GM23248 (cell line): ENCODE results near the gene CEP63. TPM values are rescaled to one million over a fixed set of nuclear protein-coding genes. Genes with fewer than 3 reads are reported as not detected.

Experiments used
- DNase-seq: peaks from one replicate; pipeline ENCODE4 v3.0.0-alpha.2; 2015
- H2AFZ ChIP-seq: fragments of 200-600 bp; sonication (generic); 2 replicates; pipeline ENCODE4 v1.6.1; 2016; ENCODE audit warnings: antibody characterized with exemption
- H3F3A ChIP-seq: fragments of 200-600 bp; sonication (generic); 2 replicates; pipeline ENCODE4 v1.6.1; 2016; ENCODE audit warnings: mild to moderate bottlenecking, antibody characterized with exemption, mixed run types; ENCODE audit not compliant: insufficient read depth
- H3K27ac ChIP-seq: fragments of 200-600 bp; sonication (generic); 2 replicates; pipeline ENCODE4 v1.5.1; 2016; ENCODE audit warnings: mild to moderate bottlenecking
- H3K27me3 ChIP-seq: fragments of 200-600 bp; sonication (generic); replicated peaks from 2 replicates; pipeline ENCODE4 v1.6.1; 2016; ENCODE audit warnings: mild to moderate bottlenecking; ENCODE audit not compliant: insufficient read depth
- H3K36me3 ChIP-seq: fragments of 200-600 bp; sonication (generic); 2 replicates; pipeline ENCODE4 v1.6.1; 2016; ENCODE audit warnings: low read depth, mild to moderate bottlenecking
- H3K4me1 ChIP-seq: fragments of 200-600 bp; sonication (generic); 2 replicates; pipeline ENCODE4 v1.6.1; 2016; ENCODE audit warnings: mild to moderate bottlenecking; ENCODE audit not compliant: insufficient read depth
- H3K4me2 ChIP-seq: fragments of 200-600 bp; sonication (generic); one replicate; pipeline ENCODE4 v1.6.1; 2016; ENCODE audit warnings: mild to moderate bottlenecking; ENCODE audit not compliant: unreplicated experiment
- H3K4me3 ChIP-seq: fragments of 200-600 bp; sonication (generic); 2 replicates; pipeline ENCODE4 v1.5.1; 2016; ENCODE audit warnings: mild to moderate bottlenecking
- H3K79me2 ChIP-seq: fragments of 200-600 bp; sonication (generic); 2 replicates; pipeline ENCODE4 v1.6.1; 2016; ENCODE audit warnings: mild to moderate bottlenecking; ENCODE audit not compliant: insufficient read depth
- H3K9ac ChIP-seq: fragments of 200-600 bp; sonication (generic); 2 replicates; pipeline ENCODE4 v1.6.1; 2016; ENCODE audit warnings: mild to moderate bottlenecking
- H3K9me2 ChIP-seq: fragments of 200-600 bp; sonication (generic); 2 replicates; pipeline ENCODE4 v1.6.1; 2016; ENCODE audit warnings: mixed run types, mild to moderate bottlenecking, moderate library complexity; ENCODE audit not compliant: insufficient read depth
- H3K9me3 ChIP-seq: fragments of 200-600 bp; sonication (generic); one replicate; pipeline ENCODE4 v1.6.1; 2017; ENCODE audit warnings: low read depth
- H4K20me1 ChIP-seq: fragments of 200-600 bp; sonication (generic); 2 replicates; pipeline ENCODE4 v1.6.0; 2016; ENCODE audit not compliant: insufficient read depth
- EZH2 ChIP-seq: fragments of 200-600 bp; sonication (generic); IDR thresholded peaks from 2 replicates; pipeline ENCODE4 v1.6.1; 2018; ENCODE audit warnings: antibody characterized with exemption, mild to moderate bottlenecking; ENCODE audit not compliant: insufficient read depth, poor library complexity, severe bottlenecking
- EZH2phosphoT487 ChIP-seq: fragments of 200-600 bp; sonication (generic); IDR thresholded peaks from 2 replicates; pipeline ENCODE4 v1.6.1; 2018; ENCODE audit warnings: antibody characterized with exemption, moderate library complexity, mild to moderate bottlenecking, low read depth; ENCODE audit not compliant: insufficient read depth
- WGBS, 2 experiments: methylation state at CpG; one replicate each; pipeline ENCODE4 v1.1.6; 2015 to 2017; ENCODE audit warnings: low lambda C conversion rate in 2 of 2, low coverage in 1 of 2; ENCODE audit errors: missing lambda C conversion rate in 2 of 2; 5-methylcytosine and 5-hydroxymethylcytosine counted together
- in situ Hi-C: fragments of 300-500 bp; cut with MboI; formaldehyde crosslinking; loops from 2 replicates; pipeline ENCODE4 v1.15.0; 2020
- polyA plus RNA-seq: library from polyadenylated mRNA; unstranded; fragments of >200 nt; fragmentation: Nextera tagmentation; extraction: Ambion mirVana; gene quantifications from 2 replicates; pipeline ENCODE4 v1.2.1, GENCODE V29; 2016
- total RNA-seq: library from RNA; depleted of rRNA; stranded (reverse); fragments of >200 nt; shearing (Covaris generic); gene quantifications from 2 replicates; pipeline ENCODE4 v1.2.3, GENCODE V29; 2014

CEP63 gene
- total and polyA plus RNA-seq, 2 experiments from 2014 or later = 21.0 to 29.7 TPM

GRCh38 chr3:134468519-134468918 lies 17.3 kb upstream of the CEP63 start:
- Histone ChIP-seq H3K9me3 (no peaks in the 10 kb centered on the region), H3K27ac (no peak overlapping the region), H3F3A (peaks cover 11% of the 10 kb centered on the region), H3K9me2 (no peaks in the 10 kb centered on the region), H3K27me3 (no peaks in the 10 kb centered on the region), H3K36me3 (no peaks in the 10 kb centered on the region), H3K4me3 (no peak overlapping the region), H3K9ac (no peak overlapping the region), H3K4me2 (no peak overlapping the region), H2AFZ (no peak overlapping the region), H3K4me1 (peaks cover 53% of the 10 kb centered on the region), H3K79me2 (0 out of 2 replicates have a peak, but pooled peaks cover 6% of the 10 kb centered on the region), H4K20me1 (no peaks in the 10 kb centered on the region)
- no peak for DNase-seq
- no peak for TF ChIP-seq EZH2
- TF ChIP-seq EZH2phosphoT487 = no peak
- 88 to 92% methylated on average over 4 of the region's 4 CpGs for WGBS, 2 experiments
- in situ Hi-C loops = no loop called here

DNA sequence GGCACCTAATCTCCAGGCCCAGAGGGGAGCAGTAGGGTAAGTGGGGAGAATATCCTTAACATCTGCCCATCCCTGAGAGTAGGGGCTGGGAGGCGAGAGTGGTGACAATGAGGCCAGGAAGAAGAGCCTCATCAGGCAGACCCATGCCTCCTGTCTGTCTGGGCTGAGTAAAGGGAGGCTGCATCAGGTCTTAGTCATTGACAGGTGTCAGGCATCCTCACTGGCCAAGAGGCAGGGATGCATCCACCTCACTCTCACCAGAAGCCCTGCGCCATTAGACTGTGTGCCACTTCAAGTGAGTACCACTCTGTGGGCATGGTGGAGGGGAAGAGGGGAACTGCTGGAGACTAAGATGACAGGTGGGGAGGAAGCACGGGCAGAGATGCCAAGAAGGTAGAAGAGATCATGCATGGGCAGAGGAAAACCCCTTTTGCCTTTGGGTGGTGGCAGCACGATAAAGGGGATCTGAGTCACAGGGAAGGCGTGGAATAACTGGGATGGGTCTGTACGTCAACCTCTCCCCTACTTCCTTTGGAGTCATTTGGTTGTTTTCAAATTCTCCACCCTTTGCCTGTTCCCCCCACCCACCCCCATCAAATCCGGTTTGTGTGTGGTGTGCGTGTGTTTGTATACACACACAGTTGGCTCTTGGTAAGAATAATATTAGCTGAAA lies 14.2 kb upstream of the CEP63 start:
- H3K27me3 ChIP-seq = no peaks in the 10 kb centered on the region
- peak overlapping the region; percentile 33; the same call in 1 of the 2 replicates for H3K9ac ChIP-seq
- H3K79me2 ChIP-seq = 0 out of 2 replicates have a peak, but pooled peaks cover 6% of the 10 kb centered on the region
- in situ Hi-C loops = loop anchor here (5.0 to 10.0 kb wide), 2 partner anchors 109 to 257 kb away; no protein-coding TSS in a partner anchor
- peak; percentile 66 for DNase-seq
- TF ChIP-seq EZH2phosphoT487 (no peak), EZH2 (no peak)
- H2AFZ ChIP-seq = no peak overlapping the region
- H3K4me2 ChIP-seq = peak overlapping the region; percentile 4
- no peaks in the 10 kb centered on the region for H3K36me3 ChIP-seq
- no peaks in the 10 kb centered on the region for H3K9me3 ChIP-seq
- H4K20me1 ChIP-seq = no peaks in the 10 kb centered on the region
- no peak overlapping the region for H3K4me3 ChIP-seq
- no peaks in the 10 kb centered on the region for H3K9me2 ChIP-seq
- peak overlapping the region; percentile 61 for H3K27ac ChIP-seq
- H3F3A ChIP-seq = peaks cover 22% of the 10 kb centered on the region; the same call in 1 of the 2 replicates
- 60 to 62% methylated on average over 8 of the region's 8 CpGs for WGBS, 2 experiments
- peaks cover 42% of the 10 kb centered on the region for H3K4me1 ChIP-seq

- H3K79me2 ChIP-seq = 0 out of 2 replicates have a peak, but pooled peaks cover 6% of the 10 kb centered on the region
- H3K36me3 ChIP-seq = no peaks in the 10 kb centered on the region
- WGBS, 2 experiments = 99% methylated on average over 6 of the region's 6 CpGs
- no peak for TF ChIP-seq EZH2phosphoT487
- H3K9ac ChIP-seq = no peak overlapping the region
- H3K4me1 ChIP-seq = peaks cover 49% of the 10 kb centered on the region
- no peak overlapping the region for H3K4me2 ChIP-seq
- H3K9me2 ChIP-seq = no peaks in the 10 kb centered on the region
- H2AFZ ChIP-seq = no peak overlapping the region
- in situ Hi-C loops = loop anchor here (5.0 to 10.0 kb wide), 2 partner anchors 111 to 258 kb away; no protein-coding TSS in a partner anchor
- DNase-seq = no peak
- H3K27me3 ChIP-seq = no peaks in the 10 kb centered on the region
- H3K27ac ChIP-seq = 0 out of 2 replicates have a peak overlapping the region, but pooled peaks have one; percentile 61
- peaks cover 33% of the 10 kb centered on the region for H3F3A ChIP-seq
- H3K4me3 ChIP-seq = no peak overlapping the region
- H4K20me1 ChIP-seq = no peaks in the 10 kb centered on the region
- H3K9me3 ChIP-seq = no peaks in the 10 kb centered on the region
Measured at GRCh38 chr3:134472831-134473230, 13.0 kb upstream of the CEP63 start.

GRCh38 chr3:134473868-134474546 lies 11.8 kb upstream of the CEP63 start:
- TF ChIP-seq EZH2phosphoT487 (no peak), EZH2 (no peak)
- Histone ChIP-seq H3F3A (peaks cover 45% of the 10 kb centered on the region), H3K4me3 (no peak overlapping the region), H2AFZ (no peak overlapping the region), H3K79me2 (peaks cover 12% of the 10 kb centered on the region), H3K9me2 (no peaks in the 10 kb centered on the region), H3K4me1 (peaks cover 61% of the 10 kb centered on the region), H3K4me2 (peak overlapping the region; percentile 32), H3K9me3 (no peaks in the 10 kb centered on the region), H3K36me3 (peaks cover 7% of the 10 kb centered on the region; the same call in 1 of the 2 replicates), H3K9ac (peak overlapping the region; percentile 64), H3K27ac (peak overlapping the region; percentile 37), H3K27me3 (no peaks in the 10 kb centered on the region), H4K20me1 (no peaks in the 10 kb centered on the region)
- 18 to 24% methylated on average over 8 to 9 of the region's 9 CpGs for WGBS, 2 experiments
- in situ Hi-C loops = loop anchor here (5.0 to 10.0 kb wide), 2 partner anchors 112 to 259 kb away; no protein-coding TSS in a partner anchor
- peak; percentile 90 for DNase-seq
